OCI-LY7 (cell line): Measurements from ENCODE around the gene PLEKHA5. TPM values are rescaled to one million over a fixed set of nuclear protein-coding genes. Genes with fewer than 3 reads are reported as not detected.

Experiments used
- BruUV-seq: library from RNA; stranded (reverse); fragments of 400-500 nt; replicated peaks from 2 replicates; lab custom pipeline; 2021; lab: Mats Ljungman, UMichigan
- CTCF ChIA-PET: fragments of 300-600 bp; sonication (Branson Sonifier 250); formaldehyde crosslinking; loops from one replicate; lab custom pipeline; 2022; ENCODE audit warnings: antibody characterized with exemption; ENCODE audit not compliant: unreplicated experiment; lab: Charles Lee
- POLR2A ChIA-PET: fragments of 300-600 bp; sonication (Branson Sonifier 250); formaldehyde crosslinking; loops from one replicate; lab custom pipeline; 2022; ENCODE audit warnings: antibody characterized with exemption; lab: Charles Lee
- DNase-seq: peaks from one replicate; pipeline ENCODE4 v3.0.0-alpha.2; 2015; ENCODE audit warnings: low spot score
- H2AFZ ChIP-seq: fragments of 200-600 bp; sonication (generic), shearing (Covaris generic); 2 replicates; pipeline ENCODE4 v1.6.1; 2014; ENCODE audit warnings: mild to moderate bottlenecking, antibody characterized with exemption, low read length, moderate library complexity
- H3K27ac ChIP-seq: fragments of 200-600 bp; sonication (generic); 2 replicates; pipeline ENCODE4 v1.5.1; 2014; ENCODE audit warnings: mixed run types, low read depth, mild to moderate bottlenecking, moderate library complexity, low read length, inconsistent platforms; ENCODE audit not compliant: poor library complexity, severe bottlenecking
- H3K36me3 ChIP-seq: fragments of 200-600 bp; sonication (generic); 2 replicates; pipeline ENCODE4 v1.6.1; 2014; ENCODE audit warnings: mild to moderate bottlenecking, antibody characterized with exemption, low read length, moderate library complexity, mixed read lengths; ENCODE audit not compliant: insufficient read depth
- H3K4me1 ChIP-seq: fragments of 200-600 bp; sonication (generic); 2 replicates; pipeline ENCODE4 v1.5.1; 2014; ENCODE audit warnings: mild to moderate bottlenecking, low read length; ENCODE audit not compliant: insufficient read depth, poor library complexity, severe bottlenecking
- H3K4me2 ChIP-seq: fragments of 200-600 bp; sonication (generic); 2 replicates; pipeline ENCODE4 v1.6.1; 2014; ENCODE audit warnings: mild to moderate bottlenecking, low read length
- H3K4me3 ChIP-seq: fragments of 200-600 bp; sonication (generic); 2 replicates; pipeline ENCODE4 v1.5.1; 2014; ENCODE audit warnings: mild to moderate bottlenecking, low read depth, low read length; ENCODE audit not compliant: poor library complexity, severe bottlenecking
- H3K79me2 ChIP-seq: fragments of 200-600 bp; sonication (generic); 2 replicates; pipeline ENCODE4 v1.6.1; 2016; ENCODE audit warnings: low read depth, mild to moderate bottlenecking, low read length, moderate library complexity, mixed read lengths; ENCODE audit not compliant: insufficient read depth
- H3K9me2 ChIP-seq: fragments of 200-600 bp; sonication (generic); 2 replicates; pipeline ENCODE4 v1.6.1; 2016; ENCODE audit warnings: mild to moderate bottlenecking, low read length, mixed read lengths; ENCODE audit not compliant: insufficient read depth
- H3K9me3 ChIP-seq: fragments of 200-600 bp; sonication (generic); 2 replicates; pipeline ENCODE4 v1.6.1; 2014; ENCODE audit warnings: mild to moderate bottlenecking, mixed run types, low read length, mixed read lengths
- H4K20me1 ChIP-seq: fragments of 200-600 bp; sonication (generic); 2 replicates; pipeline ENCODE4 v1.6.1; 2014; ENCODE audit warnings: mild to moderate bottlenecking, antibody characterized with exemption, low read length, moderate library complexity, mixed read lengths; ENCODE audit not compliant: insufficient read depth
- CTCF ChIP-seq: fragments of 200-600 bp; sonication (generic); conservative IDR thresholded peaks from 2 replicates; pipeline ENCODE4 v1.5.1; 2014; ENCODE audit warnings: mild to moderate bottlenecking, antibody characterized with exemption, low read length, moderate library complexity, mixed read lengths
- EZH2phosphoT487 ChIP-seq: fragments of 200-600 bp; sonication (generic); IDR thresholded peaks from 2 replicates; pipeline ENCODE4 v1.6.1; 2018; ENCODE audit warnings: low read depth, borderline replicate concordance, mild to moderate bottlenecking, mixed run types, antibody characterized with exemption, low read length, moderate library complexity, mixed read lengths
- intact Hi-C: fragments of 100-400 bp; cut with micrococcal nuclease; formaldehyde crosslinking; loops from one replicate; pipeline ENCODE4 v1.10.0; 2022; ENCODE audit not compliant: unreplicated experiment
- total RNA-seq, 2 experiments: library from RNA; depleted of rRNA in 1 of 2; stranded (reverse); fragments of >200 nt in 1 of 2; shearing (Covaris generic) in 1 of 2; gene quantifications; 2 replicates each; pipeline ENCODE4 v1.2.3, GENCODE V29; 2014 to 2022

The PLEKHA5 gene
- total RNA-seq, 2 experiments from 2014 or later = 2.7 TPM; not detected in 1

DNA sequence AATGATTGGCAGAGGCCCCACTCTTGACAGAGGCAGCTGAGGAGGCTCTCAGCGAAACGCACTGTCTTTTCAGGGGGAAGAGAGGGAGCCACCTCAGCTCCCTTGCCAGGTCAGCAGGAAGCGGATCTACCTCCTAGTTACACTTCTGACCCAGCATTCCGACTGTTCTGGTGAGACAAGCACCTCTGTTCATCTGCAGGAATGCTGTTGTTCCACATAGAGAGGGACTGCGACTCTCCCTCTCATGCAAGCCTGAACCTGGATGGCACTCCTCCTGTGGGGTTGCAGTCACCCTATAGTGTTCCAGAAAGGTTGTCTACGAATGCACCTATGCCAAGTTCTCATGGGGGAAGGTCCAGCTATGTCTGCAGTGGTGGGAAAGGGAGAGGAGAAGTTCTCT lies 272.7 kb downstream of the PLEKHA5 start:
- POLR2A ChIA-PET = no interaction called here

GRCh38 chr12:19402743-19403431 lies 273.4 kb downstream of the PLEKHA5 start:
- H3K36me3 ChIP-seq = no peaks in the 10 kb centered on the region
- H3K27ac ChIP-seq = no peak overlapping the region
- no peaks in the 10 kb centered on the region for H3K79me2 ChIP-seq
- POLR2A ChIA-PET = no interaction called here
- no TSS peak for BruUV-seq
- no peaks in the 10 kb centered on the region for H4K20me1 ChIP-seq
- no peaks in the 10 kb centered on the region for H3K9me3 ChIP-seq
- CTCF ChIA-PET = no interaction called here
- H3K4me1 ChIP-seq = no peaks in the 10 kb centered on the region
- H3K4me2 ChIP-seq = no peak overlapping the region
- DNase-seq = no peak
- no peak overlapping the region for H2AFZ ChIP-seq
- H3K9me2 ChIP-seq = no peaks in the 10 kb centered on the region
- intact Hi-C loops = no loop called here
- H3K4me3 ChIP-seq = no peak overlapping the region
- no peak for TF ChIP-seq EZH2phosphoT487
- no peak for TF ChIP-seq CTCF

More for the DNA sequence above, 272.7 kb downstream of the PLEKHA5 start:
- Histone ChIP-seq H3K27ac (no peak overlapping the region), H3K4me2 (no peak overlapping the region), H2AFZ (no peak overlapping the region), H3K79me2 (no peaks in the 10 kb centered on the region), H4K20me1 (no peaks in the 10 kb centered on the region), H3K9me2 (no peaks in the 10 kb centered on the region), H3K4me1 (no peaks in the 10 kb centered on the region), H3K36me3 (no peaks in the 10 kb centered on the region), H3K4me3 (no peak overlapping the region), H3K9me3 (no peaks in the 10 kb centered on the region)
- no peak for TF ChIP-seq CTCF
- TF ChIP-seq EZH2phosphoT487 = no peak
- CTCF ChIA-PET = no interaction called here
- no TSS peak for BruUV-seq
- DNase-seq = no peak
- intact Hi-C loops = no loop called here

GRCh38 chr12:19404242-19404880 lies 274.8 kb downstream of the PLEKHA5 start:
- ChIA-PET CTCF (no interaction called here), POLR2A (interaction anchor here (0.6 kb wide), 1 partner anchor 773 kb away, joined by 3 read pairs; no protein-coding TSS in a partner anchor)

More at GRCh38 chr12:19404242-19404880, 274.8 kb downstream of the PLEKHA5 start:
- no peaks in the 10 kb centered on the region for H3K9me2 ChIP-seq
- no peak overlapping the region for H3K4me3 ChIP-seq
- intact Hi-C loops = no loop called here
- H4K20me1 ChIP-seq = no peaks in the 10 kb centered on the region
- H3K79me2 ChIP-seq = no peaks in the 10 kb centered on the region
- no peak for TF ChIP-seq EZH2phosphoT487
- TF ChIP-seq CTCF = no peak
- no peak overlapping the region for H3K4me2 ChIP-seq
- no peak overlapping the region for H3K27ac ChIP-seq
- no peak for DNase-seq
- H3K9me3 ChIP-seq = no peaks in the 10 kb centered on the region
- H3K4me1 ChIP-seq = no peaks in the 10 kb centered on the region
- H2AFZ ChIP-seq = no peak overlapping the region
- no TSS peak for BruUV-seq
- no peaks in the 10 kb centered on the region for H3K36me3 ChIP-seq
